ENCODE data around the gene P2RX3. TPM values are rescaled to one million over a fixed set of nuclear protein-coding genes. Genes with fewer than 3 reads are reported as not detected.

P2RX3 gene
- total and polyA plus RNA-seq, 2 experiments from 2014 or later = not detected

GRCh38 chr11:57308426-57309060, 29.6 kb upstream of the P2RX3 start:
- Histone ChIP-seq H3K4me1 (ENCODE audit: insufficient read depth) (peaks cover 35% of the 10 kb centered on the region), H3K4me3 (no peak overlapping the region), H3K4me2 (peak overlapping the region; percentile 54), H4K20me1 (ENCODE audit: insufficient read depth, poor library complexity, severe bottlenecking) (peaks cover 28% of the 10 kb centered on the region), H3K27ac (no peak overlapping the region), H3K9me3 (ENCODE audit: low read depth) (no peaks in the 10 kb centered on the region), H3K9me2 (replicated peaks; ENCODE audit: insufficient read depth) (no peaks in the 10 kb centered on the region), H3K79me2 (peaks cover 66% of the 10 kb centered on the region), H3K27me3 (no peaks in the 10 kb centered on the region), H2AFZ (no peak overlapping the region), H3K36me3 (replicated peaks; ENCODE audit: insufficient read depth, low read depth) (no peaks in the 10 kb centered on the region)
- TF ChIP-seq CTCF (IDR thresholded peaks at IDR 0.05; ENCODE audit: poor library complexity) (no peak), EZH2phosphoT487 (IDR thresholded peaks at IDR 0.05; ENCODE audit: low read depth, severe bottlenecking, unreplicated experiment) (no peak), EZH2 (IDR thresholded peaks at IDR 0.05; ENCODE audit: borderline replicate concordance) (no peak)
- no peak for DNase-seq (ENCODE audit: low spot score)
- WGBS (ENCODE audit: low lambda C conversion rate, missing lambda C conversion rate) = 92% methylated on average over 10 of the region's 10 CpGs

- Histone ChIP-seq H3K4me3 (no peak overlapping the region), H3K36me3 (replicated peaks; ENCODE audit: insufficient read depth, low read depth) (no peaks in the 10 kb centered on the region), H3K4me1 (ENCODE audit: insufficient read depth) (peaks cover 33% of the 10 kb centered on the region), H3K9me3 (ENCODE audit: low read depth) (no peaks in the 10 kb centered on the region), H3K4me2 (no peak overlapping the region), H3K9me2 (replicated peaks; ENCODE audit: insufficient read depth) (no peaks in the 10 kb centered on the region), H2AFZ (no peak overlapping the region), H4K20me1 (ENCODE audit: insufficient read depth, poor library complexity, severe bottlenecking) (peaks cover 22% of the 10 kb centered on the region), H3K79me2 (peaks cover 63% of the 10 kb centered on the region), H3K27ac (no peak overlapping the region), H3K27me3 (no peaks in the 10 kb centered on the region)
- DNase-seq (ENCODE audit: low spot score) = no peak
- no peak for TF ChIP-seq EZH2phosphoT487 (IDR thresholded peaks at IDR 0.05; ENCODE audit: low read depth, severe bottlenecking, unreplicated experiment)
- TF ChIP-seq EZH2 (IDR thresholded peaks at IDR 0.05; ENCODE audit: borderline replicate concordance) = no peak
- TF ChIP-seq CTCF (IDR thresholded peaks at IDR 0.05; ENCODE audit: poor library complexity) = no peak
- 95% methylated on average over 24 of the region's 24 CpGs for WGBS (ENCODE audit: low lambda C conversion rate, missing lambda C conversion rate)
These were observed 28.8 kb upstream of the P2RX3 start for GRCh38 chr11:57309106-57310059.

GRCh38 chr11:57310091-57310490, 28.1 kb upstream of the P2RX3 start:
- Histone ChIP-seq H3K27ac (peak overlapping the region; percentile 89), H3K36me3 (replicated peaks; ENCODE audit: insufficient read depth, low read depth) (no peaks in the 10 kb centered on the region), H3K4me3 (no peak overlapping the region), H3K27me3 (no peaks in the 10 kb centered on the region), H3K9me2 (replicated peaks; ENCODE audit: insufficient read depth) (no peaks in the 10 kb centered on the region), H3K79me2 (peaks cover 58% of the 10 kb centered on the region), H2AFZ (no peak overlapping the region), H3K9me3 (ENCODE audit: low read depth) (no peaks in the 10 kb centered on the region), H3K4me1 (ENCODE audit: insufficient read depth) (peaks cover 29% of the 10 kb centered on the region), H3K4me2 (peak overlapping the region; percentile 77), H4K20me1 (ENCODE audit: insufficient read depth, poor library complexity, severe bottlenecking) (peaks cover 22% of the 10 kb centered on the region)
- WGBS (ENCODE audit: low lambda C conversion rate, missing lambda C conversion rate) = 95% methylated on average over 6 of the region's 6 CpGs
- DNase-seq (ENCODE audit: low spot score) = no peak
- TF ChIP-seq EZH2phosphoT487 (IDR thresholded peaks at IDR 0.05; ENCODE audit: low read depth, severe bottlenecking, unreplicated experiment) (no peak), CTCF (IDR thresholded peaks at IDR 0.05; ENCODE audit: poor library complexity) (no peak), EZH2 (IDR thresholded peaks at IDR 0.05; ENCODE audit: borderline replicate concordance) (no peak)
